Measurements from ENCODE around the gene CETN2.

DNA sequence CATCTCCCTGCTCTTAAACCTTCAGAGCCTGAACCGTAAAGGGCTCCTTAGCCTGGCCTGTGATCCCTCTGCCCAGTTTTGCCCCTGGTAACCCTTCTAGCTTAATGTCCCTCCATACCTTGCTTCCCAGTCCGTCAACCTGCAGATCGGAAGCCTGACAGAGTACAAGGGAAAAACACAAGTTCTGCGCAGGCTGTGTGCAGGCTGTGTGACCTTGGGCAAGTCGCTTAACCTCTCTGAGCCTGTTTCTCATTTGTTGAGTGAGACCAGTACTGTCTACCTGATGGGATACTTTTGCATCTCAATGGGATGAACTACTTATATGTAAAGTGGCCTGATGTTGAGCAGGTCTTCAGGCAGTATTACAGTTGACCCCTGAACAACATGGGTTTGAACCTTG lies 2.0 kb upstream of the CETN2 start:
- TF ChIP-seq, protein P1, sequence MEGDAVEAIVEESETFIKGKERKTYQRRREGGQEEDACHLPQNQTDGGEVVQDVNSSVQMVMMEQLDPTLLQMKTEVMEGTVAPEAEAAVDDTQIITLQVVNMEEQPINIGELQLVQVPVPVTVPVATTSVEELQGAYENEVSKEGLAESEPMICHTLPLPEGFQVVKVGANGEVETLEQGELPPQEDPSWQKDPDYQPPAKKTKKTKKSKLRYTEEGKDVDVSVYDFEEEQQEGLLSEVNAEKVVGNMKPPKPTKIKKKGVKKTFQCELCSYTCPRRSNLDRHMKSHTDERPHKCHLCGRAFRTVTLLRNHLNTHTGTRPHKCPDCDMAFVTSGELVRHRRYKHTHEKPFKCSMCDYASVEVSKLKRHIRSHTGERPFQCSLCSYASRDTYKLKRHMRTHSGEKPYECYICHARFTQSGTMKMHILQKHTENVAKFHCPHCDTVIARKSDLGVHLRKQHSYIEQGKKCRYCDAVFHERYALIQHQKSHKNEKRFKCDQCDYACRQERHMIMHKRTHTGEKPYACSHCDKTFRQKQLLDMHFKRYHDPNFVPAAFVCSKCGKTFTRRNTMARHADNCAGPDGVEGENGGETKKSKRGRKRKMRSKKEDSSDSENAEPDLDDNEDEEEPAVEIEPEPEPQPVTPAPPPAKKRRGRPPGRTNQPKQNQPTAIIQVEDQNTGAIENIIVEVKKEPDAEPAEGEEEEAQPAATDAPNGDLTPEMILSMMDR (IDR thresholded peaks at IDR 0.05; ENCODE audit: low read depth, low read length, poor library complexity, severe bottlenecking), result no peak
- no peak for TF ChIP-seq EZH2phosphoT487 (IDR thresholded peaks at IDR 0.05; ENCODE audit: borderline replicate concordance, low read length)

All from DOHH2 (cell line).